Parathyroid adenoma (tissue), 2 donors: ENCODE results near the gene FAM20C.

Experiments
- H2AFZ ChIP-seq: fragments of 300-600 bp; sonication (generic); one replicate; pipeline ENCODE4 v1.7.0; 2017; ENCODE audit warnings: antibody characterized with exemption, mild to moderate bottlenecking
- H3K27ac ChIP-seq: fragments of 300-600 bp; sonication (generic); one replicate; pipeline ENCODE4 v1.7.0; 2017
- H3K27me3 ChIP-seq: fragments of 300-600 bp; sonication (generic); one replicate; pipeline ENCODE4 v1.7.0; 2017; ENCODE audit warnings: low read length; ENCODE audit not compliant: control insufficient read depth, insufficient read depth
- H3K36me3 ChIP-seq: fragments of 300-600 bp; sonication (generic); one replicate; pipeline ENCODE4 v1.7.0; 2017; ENCODE audit warnings: low read length; ENCODE audit not compliant: control insufficient read depth, insufficient read depth
- H3K4me1 ChIP-seq: fragments of 300-600 bp; sonication (generic); one replicate; pipeline ENCODE4 v1.7.0; 2017; ENCODE audit warnings: control low read depth
- H3K4me2 ChIP-seq: fragments of 300-600 bp; sonication (generic); one replicate; pipeline ENCODE4 v1.7.0; 2017; ENCODE audit warnings: low read length
- H3K4me3 ChIP-seq: fragments of 300-600 bp; sonication (generic); one replicate; pipeline ENCODE4 v1.7.0; 2017; ENCODE audit warnings: low read depth, low read length
- H3K79me2 ChIP-seq: fragments of 300-600 bp; sonication (generic); one replicate; pipeline ENCODE4 v1.7.0; 2017; ENCODE audit warnings: control low read depth
- H3K9ac ChIP-seq: fragments of 300-600 bp; sonication (generic); one replicate; pipeline ENCODE4 v1.7.0; 2017; ENCODE audit warnings: mild to moderate bottlenecking
- H3K9me3 ChIP-seq: fragments of 300-600 bp; sonication (generic); one replicate; pipeline ENCODE4 v1.7.0; 2017; ENCODE audit warnings: low read length; ENCODE audit not compliant: control insufficient read depth
- TF ChIP-seq, protein P1 (sequence below): fragments of 300-600 bp; sonication (generic); IDR thresholded peaks from one replicate; pipeline ENCODE4 v1.7.0; 2017; ENCODE audit warnings: antibody characterized with exemption, mild to moderate bottlenecking
- donor health status: primary hyperparathyroidism.

FAM20C gene

DNA sequence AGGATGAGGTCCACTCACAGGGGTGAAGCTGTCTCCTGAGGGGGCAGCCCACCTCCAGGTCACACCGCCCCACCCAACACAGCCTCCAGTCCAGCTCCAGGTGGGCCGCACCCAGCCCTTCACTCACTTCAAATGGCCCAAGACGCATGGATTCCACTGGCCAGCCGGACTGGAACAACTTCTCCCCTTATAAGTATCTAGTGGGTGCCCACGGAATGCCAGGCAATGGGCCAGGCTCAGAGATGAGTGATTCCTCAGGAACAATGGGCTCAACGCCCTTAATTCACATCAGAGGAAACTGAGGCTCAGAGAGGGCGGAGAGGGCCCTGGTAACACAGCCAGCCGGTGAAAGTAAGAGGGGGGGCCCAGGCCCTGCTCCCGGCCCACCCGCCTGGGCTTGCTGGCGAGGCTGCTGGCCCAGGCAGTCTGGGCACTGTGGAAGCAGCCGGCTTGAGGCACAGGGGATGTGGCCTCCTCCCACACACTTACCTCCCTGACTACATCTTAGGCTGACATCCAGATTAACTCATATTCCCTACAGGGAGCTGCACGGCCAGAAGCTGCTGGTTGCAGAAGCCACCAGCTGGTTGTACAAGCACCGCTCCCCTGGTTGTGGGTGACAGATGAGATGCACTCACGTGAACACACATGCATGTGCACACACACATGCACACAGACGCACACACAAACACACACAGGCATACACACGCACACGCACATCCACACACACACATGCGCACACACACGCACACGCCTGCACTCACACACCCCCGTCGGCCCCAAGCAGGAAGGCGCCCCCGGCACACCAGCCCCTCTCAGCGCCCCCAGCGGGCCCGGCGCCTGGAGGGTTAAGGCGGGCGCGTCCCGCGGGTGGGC is 1.0 kb upstream of the FAM20C start:
- Histone ChIP-seq H3K4me1 (peaks cover 6% of the 10 kb centered on the region), H3K27ac (no peak overlapping the region), H3K79me2 (peaks cover 3% of the 10 kb centered on the region), H3K4me2 (peak overlapping the region; percentile 53), H3K9ac (no peak overlapping the region), H2AFZ (no peak overlapping the region), H3K36me3 (no peaks in the 10 kb centered on the region), H3K27me3 (no peaks in the 10 kb centered on the region), H3K4me3 (peak overlapping the region; percentile 14), H3K9me3 (no peaks in the 10 kb centered on the region)
- TF ChIP-seq, protein P1, sequence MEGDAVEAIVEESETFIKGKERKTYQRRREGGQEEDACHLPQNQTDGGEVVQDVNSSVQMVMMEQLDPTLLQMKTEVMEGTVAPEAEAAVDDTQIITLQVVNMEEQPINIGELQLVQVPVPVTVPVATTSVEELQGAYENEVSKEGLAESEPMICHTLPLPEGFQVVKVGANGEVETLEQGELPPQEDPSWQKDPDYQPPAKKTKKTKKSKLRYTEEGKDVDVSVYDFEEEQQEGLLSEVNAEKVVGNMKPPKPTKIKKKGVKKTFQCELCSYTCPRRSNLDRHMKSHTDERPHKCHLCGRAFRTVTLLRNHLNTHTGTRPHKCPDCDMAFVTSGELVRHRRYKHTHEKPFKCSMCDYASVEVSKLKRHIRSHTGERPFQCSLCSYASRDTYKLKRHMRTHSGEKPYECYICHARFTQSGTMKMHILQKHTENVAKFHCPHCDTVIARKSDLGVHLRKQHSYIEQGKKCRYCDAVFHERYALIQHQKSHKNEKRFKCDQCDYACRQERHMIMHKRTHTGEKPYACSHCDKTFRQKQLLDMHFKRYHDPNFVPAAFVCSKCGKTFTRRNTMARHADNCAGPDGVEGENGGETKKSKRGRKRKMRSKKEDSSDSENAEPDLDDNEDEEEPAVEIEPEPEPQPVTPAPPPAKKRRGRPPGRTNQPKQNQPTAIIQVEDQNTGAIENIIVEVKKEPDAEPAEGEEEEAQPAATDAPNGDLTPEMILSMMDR = no peak

DNA sequence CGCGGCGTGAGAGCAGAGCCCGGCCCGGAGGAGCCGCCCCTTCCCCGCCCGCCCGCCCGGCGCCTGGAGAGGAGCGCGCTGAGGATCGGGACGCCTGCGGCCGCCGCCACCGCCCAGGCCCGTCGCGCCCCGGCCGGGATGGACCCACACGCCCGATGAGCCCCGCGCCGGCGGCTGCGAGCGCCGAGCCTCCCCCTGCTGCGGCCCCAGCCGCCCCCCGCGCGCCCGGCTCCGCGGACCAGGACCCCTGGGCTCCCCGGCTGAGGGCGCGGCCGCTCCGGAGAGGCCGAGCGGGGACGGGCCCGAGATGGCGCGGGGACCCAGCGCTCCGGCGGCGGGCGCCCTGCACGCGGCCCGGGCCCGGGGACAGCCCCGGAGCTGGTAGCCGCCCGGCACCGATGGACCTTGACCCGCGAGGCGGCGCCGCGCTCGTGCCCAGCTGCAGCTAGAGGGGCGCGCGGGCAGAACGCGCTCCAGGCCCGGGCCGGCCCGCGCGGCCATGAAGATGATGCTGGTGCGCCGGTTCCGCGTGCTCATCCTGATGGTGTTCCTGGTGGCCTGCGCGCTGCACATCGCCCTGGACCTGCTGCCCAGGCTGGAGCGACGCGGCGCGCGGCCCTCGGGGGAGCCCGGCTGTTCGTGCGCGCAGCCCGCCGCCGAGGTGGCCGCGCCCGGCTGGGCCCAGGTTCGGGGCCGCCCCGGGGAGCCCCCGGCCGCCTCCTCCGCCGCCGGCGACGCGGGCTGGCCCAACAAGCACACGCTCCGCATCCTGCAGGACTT is 520 bp downstream of the FAM20C start:
- Histone ChIP-seq H3K4me1 (peaks cover 6% of the 10 kb centered on the region), H3K9ac (no peak overlapping the region)

DNA sequence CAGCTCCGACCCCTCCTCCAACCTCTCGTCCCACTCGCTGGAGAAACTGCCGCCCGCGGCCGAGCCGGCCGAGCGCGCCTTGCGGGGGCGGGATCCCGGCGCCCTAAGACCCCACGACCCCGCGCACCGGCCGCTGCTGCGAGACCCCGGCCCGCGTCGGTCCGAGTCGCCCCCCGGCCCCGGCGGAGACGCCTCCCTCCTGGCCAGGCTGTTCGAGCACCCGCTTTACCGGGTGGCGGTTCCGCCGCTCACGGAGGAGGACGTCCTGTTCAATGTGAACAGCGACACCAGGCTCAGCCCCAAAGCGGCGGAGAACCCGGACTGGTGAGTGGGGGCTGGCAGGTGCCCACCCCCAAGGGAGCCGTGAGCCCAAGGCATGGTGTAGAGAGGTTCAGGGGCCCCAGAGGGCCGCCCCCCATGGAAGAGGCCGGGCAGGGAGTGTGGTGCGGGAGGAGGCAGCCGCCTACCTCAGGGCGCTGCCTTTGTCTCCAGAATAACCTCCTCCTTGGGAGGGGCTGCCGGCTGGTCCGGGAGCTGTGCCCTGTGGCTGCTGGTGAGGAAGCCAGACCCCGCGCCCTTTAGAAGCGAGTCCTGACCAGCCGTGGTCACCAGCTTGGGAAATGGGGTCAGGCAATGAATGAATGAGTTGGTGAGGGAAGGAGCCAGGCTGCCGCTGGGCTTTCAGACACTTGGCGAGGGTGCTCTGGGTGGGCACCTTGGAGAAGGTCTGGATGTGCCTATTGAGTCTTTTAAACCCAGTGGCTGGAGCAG is 1.3 kb downstream of the FAM20C start:
- H3K9me3 ChIP-seq = no peaks in the 10 kb centered on the region
- no peak overlapping the region for H3K27ac ChIP-seq
- peak overlapping the region; percentile 27 for H3K4me3 ChIP-seq
- H3K27me3 ChIP-seq = no peaks in the 10 kb centered on the region
- no peaks in the 10 kb centered on the region for H3K36me3 ChIP-seq
- H3K9ac ChIP-seq = no peak overlapping the region
- H2AFZ ChIP-seq = no peak overlapping the region
- TF ChIP-seq, protein P1 = no peak
- H3K4me1 ChIP-seq = peaks cover 6% of the 10 kb centered on the region
- H3K4me2 ChIP-seq = peak overlapping the region; percentile 76
- H3K79me2 ChIP-seq = peaks cover 3% of the 10 kb centered on the region

More for the DNA sequence above, 520 bp downstream of the FAM20C start:
- TF ChIP-seq, protein P1 = no peak
- Histone ChIP-seq H3K27ac (no peak overlapping the region), H3K79me2 (peaks cover 3% of the 10 kb centered on the region), H3K9me3 (no peaks in the 10 kb centered on the region), H3K4me2 (peak overlapping the region; percentile 76), H3K36me3 (no peaks in the 10 kb centered on the region), H3K4me3 (peak overlapping the region; percentile 5), H3K27me3 (no peaks in the 10 kb centered on the region), H2AFZ (no peak overlapping the region)

DNA sequence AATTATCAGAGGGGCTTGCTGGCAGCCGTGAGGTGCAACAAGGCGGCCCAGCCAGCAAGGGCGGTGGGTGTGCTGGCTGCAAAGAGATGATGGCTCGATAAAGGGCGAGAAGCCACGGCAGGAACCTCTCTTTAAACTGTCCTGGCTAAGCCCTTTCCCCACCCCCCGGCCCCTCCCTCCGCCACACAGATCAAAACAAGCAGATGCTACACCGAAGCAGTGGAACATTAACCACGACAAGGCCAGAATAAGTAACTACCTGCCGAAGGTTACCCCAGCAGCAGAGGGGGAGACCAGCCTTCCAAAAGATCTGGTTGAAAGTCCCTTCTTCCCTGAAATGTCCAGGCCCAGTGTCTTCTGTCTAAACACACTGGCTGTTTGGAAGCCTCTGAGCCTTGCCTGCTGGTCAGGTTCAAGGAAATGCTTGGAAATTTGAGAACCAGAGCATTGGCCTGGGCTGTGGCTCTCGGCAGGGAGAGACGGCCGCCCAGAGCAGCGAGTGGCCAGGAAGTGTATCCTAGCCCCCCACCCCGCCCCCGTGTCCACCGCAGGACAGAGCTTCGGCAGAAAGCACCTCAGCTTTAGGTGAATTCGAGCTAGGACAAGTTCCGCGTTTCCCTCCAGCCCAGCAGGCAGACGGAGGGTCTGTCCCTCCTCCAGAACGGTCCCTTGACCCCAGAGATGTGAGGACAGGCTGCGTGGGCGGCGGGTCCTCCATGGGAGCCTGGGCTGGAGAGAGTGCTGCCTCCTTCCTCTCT is 2.1 kb downstream of the FAM20C start:
- no peak overlapping the region for H3K9ac ChIP-seq
- no peaks in the 10 kb centered on the region for H3K9me3 ChIP-seq
- peak overlapping the region; percentile 76 for H3K4me2 ChIP-seq
- no peak overlapping the region for H3K27ac ChIP-seq
- H3K79me2 ChIP-seq = peaks cover 3% of the 10 kb centered on the region
- no peaks in the 10 kb centered on the region for H3K36me3 ChIP-seq
- H3K27me3 ChIP-seq = no peaks in the 10 kb centered on the region
- H2AFZ ChIP-seq = no peak overlapping the region
- TF ChIP-seq, protein P1 = no peak
- peaks cover 6% of the 10 kb centered on the region for H3K4me1 ChIP-seq
- peak overlapping the region; percentile 27 for H3K4me3 ChIP-seq
